NCI-H446 (cell line): ENCODE results near the gene PCDHA8.
"Not testable (repeated sequence)": the region's sequence is repeated elsewhere in the genome, so short reads cannot be mapped to it uniquely, and the experiment has no call there.

Source experiments
- DNase-seq, 2 experiments: peaks; one replicate each; lab custom pipeline; 2025; lab: John Stamatoyannopoulos, UW

PCDHA8 gene

DNA sequence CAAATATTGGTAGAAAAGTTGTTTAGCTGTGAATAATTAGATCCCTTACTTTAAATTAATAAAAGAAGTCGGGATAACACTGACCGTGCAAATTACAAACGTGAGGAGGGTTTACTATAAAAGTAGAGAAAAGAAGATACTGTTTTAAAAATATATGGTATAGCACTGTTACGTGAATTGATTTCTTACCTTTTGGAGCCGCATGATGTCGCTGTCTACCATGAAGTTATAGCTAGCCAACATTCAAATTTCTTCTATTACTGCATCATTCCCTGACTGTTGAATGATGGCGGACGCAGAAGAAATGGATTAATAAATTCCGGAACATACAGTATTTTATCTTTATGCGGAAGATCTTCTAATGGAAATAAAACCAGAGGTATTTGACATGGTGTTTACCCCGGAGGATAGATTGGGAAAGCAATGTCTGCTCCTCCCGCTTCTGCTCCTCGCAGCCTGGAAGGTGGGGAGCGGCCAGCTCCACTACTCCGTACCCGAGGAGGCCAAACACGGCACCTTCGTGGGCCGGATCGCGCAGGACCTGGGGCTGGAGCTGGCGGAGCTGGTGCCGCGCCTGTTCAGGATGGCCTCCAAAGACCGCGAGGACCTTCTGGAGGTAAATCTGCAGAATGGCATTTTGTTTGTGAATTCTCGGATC lies 13.2 kb upstream of the PCDHA8 start, which contains the start of gene PCDHA6:
TSS of gene PCDHA6 (plus strand) at position 257 of the 658 bp plus-strand sequence. CDS start at position 389, 132 bp downstream.
- peak; percentile 10 to 66 for DNase-seq

DNA sequence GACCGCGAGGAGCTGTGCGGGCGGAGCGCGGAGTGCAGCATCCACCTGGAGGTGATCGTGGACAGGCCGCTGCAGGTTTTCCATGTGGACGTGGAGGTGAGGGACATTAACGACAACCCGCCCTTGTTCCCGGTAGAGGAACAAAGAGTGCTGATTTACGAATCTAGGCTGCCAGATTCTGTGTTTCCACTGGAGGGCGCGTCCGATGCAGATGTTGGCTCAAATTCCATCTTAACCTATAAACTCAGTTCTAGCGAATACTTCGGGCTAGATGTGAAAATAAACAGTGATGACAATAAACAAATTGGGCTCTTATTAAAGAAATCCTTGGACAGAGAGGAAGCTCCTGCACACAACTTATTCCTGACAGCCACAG lies 12.6 kb upstream of the PCDHA8 start:
- DNase-seq, result peak; percentile 2 to 46

DNA sequence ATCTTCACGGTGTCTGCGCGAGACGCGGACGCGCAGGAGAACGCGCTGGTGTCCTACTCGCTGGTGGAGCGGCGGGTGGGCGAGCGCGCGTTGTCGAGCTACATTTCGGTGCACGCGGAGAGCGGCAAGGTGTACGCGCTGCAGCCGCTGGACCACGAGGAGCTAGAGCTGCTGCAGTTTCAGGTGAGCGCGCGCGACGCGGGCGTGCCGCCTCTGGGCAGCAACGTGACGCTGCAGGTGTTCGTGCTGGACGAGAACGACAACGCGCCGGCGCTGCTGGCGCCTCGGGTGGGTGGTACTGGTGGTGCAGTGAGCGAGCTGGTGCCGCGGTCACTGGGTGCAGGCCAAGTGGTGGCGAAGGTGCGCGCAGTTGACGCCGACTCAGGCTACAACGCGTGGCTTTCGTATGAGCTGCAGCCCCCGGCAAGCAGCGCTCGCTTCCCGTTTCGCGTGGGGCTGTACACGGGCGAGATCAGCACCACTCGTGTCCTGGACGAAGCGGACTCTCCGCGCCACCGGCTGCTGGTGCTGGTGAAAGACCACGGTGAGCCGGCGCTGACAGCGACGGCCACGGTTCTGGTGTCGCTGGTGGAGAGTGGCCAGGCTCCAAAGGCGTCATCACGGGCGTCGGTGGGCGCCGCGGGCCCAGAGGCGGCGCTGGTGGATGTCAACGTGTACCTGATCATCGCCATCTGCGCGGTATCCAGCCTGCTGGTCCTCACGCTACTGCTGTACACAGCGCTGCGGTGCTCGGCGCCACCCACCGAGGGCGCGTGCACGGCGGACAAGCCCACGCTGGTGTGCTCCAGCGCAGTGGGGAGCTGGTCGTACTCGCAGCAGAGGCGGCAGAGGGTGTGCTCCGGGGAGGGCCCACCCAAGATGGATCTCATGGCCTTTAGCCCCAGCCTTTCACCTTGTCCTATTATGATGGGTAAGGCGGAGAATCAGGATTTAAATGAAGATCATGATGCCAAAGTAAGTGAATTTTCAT lies 11.2 kb upstream of the PCDHA8 start:
- DNase-seq, result not testable (repeated sequence)

DNA sequence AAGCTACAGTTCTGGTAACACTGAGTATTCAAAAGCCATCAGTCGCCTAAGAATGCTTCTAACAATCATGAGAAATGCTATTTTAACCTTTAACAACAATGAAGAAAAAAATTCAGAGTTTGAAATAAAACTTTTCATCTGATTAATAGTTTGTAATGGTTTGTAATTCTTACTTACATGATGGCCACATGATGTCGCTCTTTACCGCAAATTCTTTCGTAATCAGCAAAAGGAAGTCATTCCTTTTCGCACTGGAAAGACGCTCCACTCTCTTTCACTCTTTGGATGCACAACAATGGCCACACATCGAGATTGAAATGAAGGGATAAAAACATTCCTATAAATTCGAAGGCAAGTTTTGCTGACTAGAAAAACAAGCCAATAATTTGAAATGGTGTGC lies 7.0 kb upstream of the PCDHA8 start, which contains the start of gene PCDHA7:
TSS of gene PCDHA7 (plus strand) at position 277 of the 400 bp plus-strand sequence. CDS start at position 392, 115 bp downstream.
- no peak for DNase-seq

DNA sequence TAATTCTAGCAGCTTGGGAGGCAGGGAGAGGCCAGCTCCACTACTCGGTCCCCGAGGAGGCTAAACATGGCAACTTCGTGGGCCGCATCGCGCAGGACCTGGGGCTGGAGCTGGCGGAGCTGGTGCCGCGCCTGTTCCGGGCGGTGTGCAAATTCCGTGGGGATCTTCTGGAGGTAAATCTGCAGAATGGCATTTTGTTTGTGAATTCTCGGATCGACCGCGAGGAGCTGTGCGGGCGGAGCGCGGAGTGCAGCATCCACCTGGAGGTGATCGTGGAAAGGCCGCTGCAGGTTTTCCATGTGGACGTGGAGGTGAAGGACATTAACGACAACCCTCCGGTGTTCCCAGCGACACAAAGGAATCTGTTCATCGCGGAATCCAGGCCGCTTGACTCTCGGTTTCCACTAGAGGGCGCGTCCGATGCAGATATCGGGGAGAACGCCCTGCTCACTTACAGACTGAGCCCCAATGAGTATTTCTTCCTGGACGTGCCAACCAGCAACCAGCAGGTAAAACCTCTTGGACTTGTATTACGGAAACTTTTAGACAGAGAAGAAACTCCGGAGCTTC lies 6.5 kb upstream of the PCDHA8 start:
- DNase-seq, result not testable (repeated sequence)

DNA sequence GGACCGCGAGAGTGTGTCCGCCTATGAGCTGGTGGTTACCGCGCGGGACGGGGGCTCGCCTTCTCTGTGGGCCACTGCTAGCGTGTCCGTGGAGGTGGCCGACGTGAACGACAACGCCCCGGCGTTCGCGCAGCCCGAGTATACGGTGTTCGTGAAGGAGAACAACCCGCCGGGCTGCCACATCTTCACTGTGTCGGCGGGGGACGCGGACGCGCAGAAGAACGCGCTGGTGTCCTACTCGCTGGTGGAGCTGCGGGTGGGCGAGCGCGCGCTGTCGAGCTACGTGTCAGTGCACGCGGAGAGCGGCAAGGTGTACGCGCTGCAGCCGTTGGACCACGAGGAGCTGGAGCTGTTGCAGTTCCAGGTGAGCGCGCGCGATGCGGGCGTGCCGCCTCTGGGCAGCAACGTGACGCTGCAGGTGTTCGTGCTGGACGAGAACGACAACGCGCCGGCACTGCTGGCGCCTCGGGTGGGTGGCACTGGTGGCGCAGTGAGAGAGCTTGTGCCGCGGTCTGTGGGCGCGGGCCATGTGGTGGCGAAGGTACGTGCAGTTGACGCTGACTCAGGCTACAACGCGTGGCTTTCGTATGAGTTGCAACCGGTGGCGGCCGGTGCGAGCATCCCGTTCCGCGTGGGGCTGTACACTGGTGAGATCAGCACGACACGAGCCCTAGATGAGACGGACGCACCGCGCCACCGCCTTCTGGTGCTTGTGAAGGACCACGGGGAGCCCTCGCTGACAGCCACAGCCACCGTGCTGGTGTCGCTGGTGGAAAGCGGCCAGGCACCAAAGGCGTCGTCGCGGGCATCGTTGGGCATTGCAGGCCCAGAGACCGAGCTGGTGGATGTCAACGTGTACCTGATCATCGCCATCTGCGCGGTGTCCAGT lies 5.1 kb upstream of the PCDHA8 start:
- no peak for DNase-seq

DNA sequence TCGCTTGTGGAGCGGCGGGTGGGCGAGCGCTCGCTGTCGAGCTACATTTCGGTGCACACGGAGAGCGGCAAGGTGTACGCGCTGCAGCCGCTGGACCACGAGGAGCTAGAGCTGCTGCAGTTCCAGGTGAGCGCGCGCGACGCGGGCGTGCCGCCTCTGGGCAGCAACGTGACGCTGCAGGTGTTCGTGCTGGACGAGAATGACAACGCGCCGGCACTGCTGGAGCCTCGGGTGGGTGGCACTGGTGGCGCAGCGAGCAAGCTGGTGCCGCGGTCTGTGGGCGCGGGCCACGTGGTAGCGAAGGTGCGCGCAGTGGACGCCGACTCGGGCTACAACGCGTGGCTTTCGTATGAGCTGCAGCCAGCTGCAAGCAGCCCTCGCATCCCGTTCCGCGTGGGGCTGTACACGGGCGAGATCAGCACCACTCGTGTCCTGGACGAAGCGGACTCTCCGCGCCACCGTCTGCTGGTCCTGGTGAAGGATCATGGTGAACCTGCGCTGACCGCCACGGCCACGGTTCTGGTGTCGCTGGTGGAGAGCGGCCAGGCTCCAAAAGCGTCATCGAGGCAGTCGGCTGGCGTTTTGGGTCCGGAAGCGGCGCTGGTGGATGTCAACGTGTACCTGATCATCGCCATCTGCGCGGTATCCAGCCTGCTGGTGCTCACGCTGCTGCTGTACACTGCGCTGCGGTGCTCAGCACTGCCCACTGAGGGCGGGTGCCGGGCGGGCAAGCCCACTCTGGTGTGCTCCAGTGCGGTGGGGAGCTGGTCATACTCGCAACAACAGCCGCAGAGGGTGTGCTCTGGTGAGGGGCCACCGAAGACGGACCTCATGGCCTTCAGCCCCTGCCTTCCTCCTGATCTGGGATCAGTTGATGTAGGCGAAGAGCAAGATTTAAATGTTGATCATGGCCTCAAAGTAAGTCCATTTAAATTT lies 2.1 kb downstream of the PCDHA8 start:
- no peak for DNase-seq

DNA sequence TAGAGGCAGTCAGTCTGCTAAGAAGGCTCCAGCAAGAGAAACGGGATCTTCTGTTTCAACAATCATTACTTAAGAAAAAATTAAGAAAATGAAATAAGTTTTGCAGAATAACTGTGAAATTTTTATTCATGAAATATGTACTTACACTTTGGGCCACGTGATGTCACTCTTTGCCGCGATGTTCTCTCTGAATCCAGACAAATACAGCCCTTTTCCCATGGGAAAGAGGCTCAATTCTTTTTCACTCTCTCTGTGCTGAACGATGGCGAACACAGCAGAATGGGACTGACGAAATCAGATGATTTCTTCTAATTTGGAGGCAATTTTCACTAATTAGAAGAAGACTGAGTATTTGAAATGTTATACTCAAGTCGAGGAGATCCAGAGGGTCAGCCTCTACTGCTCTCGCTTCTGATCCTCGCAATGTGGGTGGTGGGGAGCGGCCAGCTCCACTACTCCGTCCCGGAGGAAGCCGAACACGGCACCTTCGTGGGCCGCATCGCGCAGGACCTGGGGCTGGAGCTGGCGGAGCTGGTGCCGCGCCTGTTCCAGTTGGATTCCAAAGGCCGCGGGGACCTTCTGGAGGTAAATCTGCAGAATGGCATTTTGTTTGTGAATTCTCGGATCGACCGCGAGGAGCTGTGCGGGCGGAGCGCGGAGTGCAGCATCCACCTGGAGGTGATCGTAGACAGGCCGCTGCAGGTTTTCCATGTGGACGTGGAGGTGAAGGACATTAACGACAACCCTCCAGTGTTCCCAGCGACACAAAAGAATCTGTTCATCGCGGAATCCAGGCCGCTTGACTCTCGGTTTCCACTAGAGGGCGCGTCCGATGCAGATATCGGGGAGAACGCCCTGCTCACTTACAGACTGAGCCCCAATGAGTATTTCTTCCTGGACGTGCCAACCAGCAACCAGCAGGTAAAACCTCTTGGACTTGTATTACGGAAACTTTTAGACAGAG lies 7.4 kb downstream of the PCDHA8 start, which contains the start of gene PCDHA9:
TSS of gene PCDHA9 (plus strand) at position 244 of the 964 bp plus-strand sequence. CDS start at position 358, 114 bp downstream.
- not testable (repeated sequence) for DNase-seq

DNA sequence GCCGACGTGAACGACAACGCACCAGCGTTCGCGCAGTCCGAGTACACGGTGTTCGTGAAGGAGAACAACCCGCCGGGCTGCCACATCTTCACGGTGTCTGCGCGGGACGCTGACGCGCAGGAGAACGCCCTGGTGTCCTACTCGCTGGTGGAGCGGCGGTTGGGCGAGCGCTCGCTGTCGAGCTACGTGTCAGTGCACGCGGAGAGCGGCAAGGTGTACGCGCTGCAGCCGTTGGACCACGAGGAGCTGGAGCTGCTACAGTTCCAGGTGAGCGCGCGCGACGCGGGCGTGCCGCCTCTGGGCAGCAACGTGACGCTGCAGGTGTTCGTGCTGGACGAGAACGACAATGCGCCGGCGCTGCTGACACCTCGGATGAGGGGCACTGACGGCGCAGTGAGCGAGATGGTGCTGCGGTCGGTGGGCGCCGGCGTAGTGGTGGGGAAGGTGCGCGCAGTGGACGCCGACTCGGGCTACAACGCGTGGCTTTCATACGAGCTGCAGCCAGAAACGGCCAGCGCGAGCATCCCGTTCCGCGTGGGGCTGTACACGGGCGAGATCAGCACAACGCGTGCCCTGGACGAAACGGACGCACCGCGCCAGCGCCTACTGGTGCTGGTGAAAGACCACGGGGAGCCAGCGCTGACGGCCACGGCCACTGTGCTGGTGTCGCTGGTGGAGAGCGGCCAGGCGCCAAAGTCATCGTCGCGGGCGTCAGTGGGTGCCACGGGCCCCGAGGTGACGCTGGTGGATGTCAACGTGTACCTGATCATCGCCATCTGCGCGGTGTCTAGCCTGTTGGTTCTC lies 9.0 kb downstream of the PCDHA8 start:
- DNase-seq, result not testable (repeated sequence)

DNA sequence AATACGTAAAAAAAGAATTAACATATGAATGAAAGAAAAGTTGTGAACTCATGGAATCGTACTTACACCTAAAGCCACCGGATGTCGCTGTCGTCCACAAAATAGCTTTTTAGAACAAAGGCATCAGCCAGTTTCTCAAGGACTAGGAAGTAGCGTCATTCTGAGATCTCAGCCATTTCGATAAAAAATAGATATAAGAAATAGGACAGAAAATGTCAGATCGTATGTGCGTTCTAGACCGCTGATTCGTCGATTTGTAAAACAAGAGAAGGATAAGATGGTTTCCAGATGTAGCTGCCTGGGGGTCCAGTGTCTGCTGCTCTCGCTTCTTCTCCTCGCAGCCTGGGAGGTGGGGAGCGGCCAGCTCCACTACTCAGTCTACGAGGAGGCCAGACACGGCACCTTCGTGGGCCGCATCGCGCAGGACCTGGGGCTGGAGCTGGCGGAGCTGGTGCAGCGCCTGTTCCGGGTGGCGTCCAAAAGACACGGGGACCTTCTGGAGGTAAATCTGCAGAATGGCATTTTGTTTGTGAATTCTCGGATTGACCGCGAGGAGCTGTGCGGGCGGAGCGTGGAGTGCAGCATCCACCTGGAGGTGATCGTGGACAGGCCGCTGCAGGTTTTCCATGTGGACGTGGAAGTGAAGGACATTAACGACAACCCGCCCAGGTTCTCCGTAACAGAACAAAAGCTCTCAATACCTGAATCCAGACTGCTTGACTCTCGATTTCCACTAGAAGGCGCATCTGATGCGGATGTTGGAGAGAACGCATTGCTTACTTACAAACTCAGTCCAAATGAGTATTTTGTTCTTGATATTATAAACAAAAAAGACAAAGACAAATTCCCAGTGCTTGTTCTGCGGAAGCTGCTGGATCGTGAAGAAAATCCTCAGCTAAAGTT lies 15.0 kb downstream of the PCDHA8 start, which contains the start of gene PCDHA10:
TSS of gene PCDHA10 (plus strand) at position 126 of the 903 bp plus-strand sequence. CDS start at position 278, 152 bp downstream.
- no peak for DNase-seq

DNA sequence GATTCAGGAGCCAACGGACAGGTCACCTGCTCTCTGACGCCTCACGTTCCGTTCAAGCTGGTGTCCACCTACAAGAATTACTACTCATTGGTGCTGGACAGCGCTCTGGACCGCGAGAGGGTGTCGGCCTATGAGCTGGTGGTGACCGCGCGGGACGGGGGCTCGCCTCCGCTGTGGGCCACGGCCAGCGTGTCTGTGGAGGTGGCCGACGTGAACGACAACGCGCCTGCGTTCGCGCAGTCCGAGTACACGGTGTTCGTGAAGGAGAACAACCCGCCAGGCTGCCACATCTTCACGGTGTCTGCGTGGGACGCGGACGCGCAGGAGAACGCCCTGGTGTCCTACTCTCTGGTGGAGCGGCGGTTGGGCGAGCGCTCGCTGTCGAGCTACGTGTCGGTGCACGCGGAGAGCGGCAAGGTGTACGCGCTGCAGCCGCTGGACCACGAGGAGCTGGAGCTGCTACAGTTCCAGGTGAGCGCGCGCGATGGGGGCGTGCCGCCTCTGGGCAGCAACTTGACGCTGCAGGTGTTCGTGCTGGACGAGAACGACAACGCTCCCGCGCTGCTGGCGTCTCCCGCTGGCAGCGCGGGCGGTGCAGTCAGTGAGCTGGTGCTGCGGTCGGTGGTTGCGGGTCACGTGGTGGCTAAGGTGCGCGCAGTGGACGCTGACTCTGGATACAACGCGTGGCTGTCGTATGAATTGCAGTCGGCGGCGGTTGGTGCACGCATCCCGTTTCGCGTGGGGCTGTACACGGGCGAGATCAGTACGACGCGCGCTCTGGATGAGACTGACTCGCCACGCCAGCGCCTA lies 16.4 kb downstream of the PCDHA8 start:
- DNase-seq, result no peak

DNA sequence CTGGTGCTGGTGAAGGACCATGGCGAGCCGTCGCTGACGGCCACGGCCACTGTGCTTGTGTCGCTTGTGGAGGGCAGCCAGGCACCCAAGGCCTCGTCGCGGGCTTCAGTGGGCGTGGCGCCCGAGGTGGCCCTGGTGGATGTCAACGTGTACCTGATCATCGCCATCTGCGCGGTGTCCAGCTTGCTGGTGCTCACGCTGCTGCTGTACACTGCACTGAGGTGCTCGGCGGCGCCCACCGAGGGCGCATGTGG lies 16.9 kb downstream of the PCDHA8 start:
- DNase-seq, result no peak

DNA sequence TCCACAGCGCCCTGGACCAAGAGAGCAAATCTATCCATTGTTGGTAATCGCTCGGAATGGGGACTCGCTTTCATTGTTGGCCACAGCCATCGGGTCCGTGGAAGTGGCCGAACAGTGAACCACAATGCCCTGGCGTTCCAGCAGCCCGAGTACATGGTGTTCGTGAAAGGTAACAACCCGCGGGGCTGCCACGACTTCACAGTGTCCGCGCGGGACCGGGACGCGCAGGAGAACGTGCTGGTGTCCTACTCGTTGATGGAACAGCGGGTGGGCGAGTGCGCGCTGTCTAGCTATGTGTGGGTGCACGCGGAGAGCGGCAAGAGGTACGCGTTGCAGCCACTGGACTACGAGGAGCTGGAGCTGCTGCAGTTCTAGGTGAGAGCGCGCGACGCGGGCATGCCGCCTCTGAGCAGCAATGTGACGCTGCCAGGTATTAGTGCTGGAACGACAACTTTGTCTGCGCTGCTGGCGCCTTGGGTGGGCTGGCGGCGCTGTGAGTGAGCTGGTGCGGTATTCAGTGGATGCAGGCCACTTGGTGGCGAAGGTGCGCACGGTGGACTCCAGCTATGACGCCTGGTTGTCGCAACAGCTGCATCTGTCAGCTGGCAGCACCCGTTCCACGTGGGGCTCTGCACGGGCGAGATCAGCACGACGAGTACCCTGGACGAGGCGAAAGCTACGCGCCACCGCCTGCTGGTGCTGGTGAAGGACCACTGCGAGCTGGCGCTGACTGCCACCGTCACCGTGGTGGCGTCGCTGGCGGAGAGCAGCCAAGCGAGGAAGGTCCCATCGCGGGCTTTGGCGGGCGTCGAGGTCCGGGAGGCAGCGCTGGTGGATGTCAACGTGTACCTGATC lies 21.7 kb downstream of the PCDHA8 start:
- DNase-seq, result no peak

DNA sequence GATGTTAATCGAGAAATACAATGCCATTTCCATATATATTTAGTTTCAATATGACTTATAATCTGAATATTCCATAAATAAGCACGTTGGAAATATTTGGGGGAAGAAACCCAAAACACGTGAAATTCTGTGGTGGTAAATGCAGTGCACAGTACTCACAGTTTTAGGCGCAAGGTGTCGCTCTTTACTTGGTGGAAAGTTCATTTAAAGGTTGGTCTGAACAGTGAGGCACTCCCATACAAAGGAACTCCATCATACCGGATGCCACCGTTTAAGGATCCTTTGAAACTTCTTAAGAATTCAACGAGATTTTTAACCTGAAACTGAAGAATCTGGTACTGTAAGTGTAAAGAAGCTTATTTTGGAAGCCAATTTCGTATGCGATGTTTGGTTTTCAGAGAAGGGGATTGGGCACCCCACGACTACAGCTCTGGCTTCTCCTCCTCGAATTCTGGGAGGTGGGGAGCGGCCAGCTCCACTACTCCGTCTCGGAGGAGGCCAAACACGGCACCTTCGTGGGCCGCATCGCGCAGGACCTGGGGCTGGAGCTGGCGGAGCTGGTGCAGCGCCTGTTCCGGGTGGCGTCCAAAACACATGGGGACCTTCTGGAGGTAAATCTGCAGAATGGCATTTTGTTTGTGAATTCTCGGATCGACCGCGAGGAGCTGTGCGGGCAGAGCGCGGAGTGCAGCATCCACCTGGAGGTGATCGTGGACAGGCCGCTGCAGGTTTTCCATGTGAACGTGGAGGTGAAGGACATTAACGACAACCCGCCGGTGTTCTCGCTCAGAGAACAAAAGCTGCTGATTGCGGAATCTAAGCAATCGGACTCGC lies 28.0 kb downstream of the PCDHA8 start, which contains the start of gene PCDHA11:
TSS of gene PCDHA11 (plus strand) at position 237 of the 834 bp plus-strand sequence. CDS start at position 384, 147 bp downstream.
- DNase-seq, result no peak
